Activated T-helper 2 cell treated with anti-CD3 and anti-CD28 coated beads, Interferon-gamma antibody, Interleukin-2, Interleukin-4, amounts not matched to agents 10 μg/mL and 5 μg/mL and 100 μg/mL, durations not matched to agents 14 hours and 24 hours and 36 hours (primary cell): ENCODE results near the gene SHC4. TPM values are rescaled to one million over a fixed set of nuclear protein-coding genes. Genes with fewer than 3 reads are reported as not detected.
A peak's percentile ranks its signal among the peaks of the same experiment; 100 is the strongest.

Source experiments
- DNase-seq: peaks from one replicate; pipeline ENCODE4 v3.0.0; 2021; ENCODE audit warnings: low spot score
- H3K27ac Mint-ChIP-seq: one replicate; pipeline ENCODE4 v1.8.0; 2021; ENCODE audit warnings: mixed read lengths
- H3K27me3 Mint-ChIP-seq: one replicate; pipeline ENCODE4 v1.8.0; 2021; ENCODE audit warnings: low read depth, mixed read lengths
- H3K36me3 Mint-ChIP-seq: one replicate; pipeline ENCODE4 v1.8.0; 2021; ENCODE audit warnings: low read depth, mixed read lengths
- H3K4me1 Mint-ChIP-seq: one replicate; pipeline ENCODE4 v1.8.0; 2021; ENCODE audit warnings: low read depth, mixed read lengths
- H3K4me3 Mint-ChIP-seq: one replicate; pipeline ENCODE4 v1.8.0; 2021; ENCODE audit warnings: low read depth, mild to moderate bottlenecking, moderate library complexity, mixed read lengths
- H3K9me3 Mint-ChIP-seq: one replicate; pipeline ENCODE4 v1.8.0; 2021; ENCODE audit warnings: mixed read lengths
- intact Hi-C: fragments of 100-400 bp; cut with micrococcal nuclease; formaldehyde crosslinking; loops from one replicate; pipeline ENCODE4 v1.15.1; 2023
- total RNA-seq: library from RNA; stranded (reverse); gene quantifications from 2 replicates; pipeline ENCODE4 v1.2.3, GENCODE V29; 2022

The SHC4 gene
- total RNA-seq, 1 donor from 2014 or later: 8.3 TPM

GRCh38 chr15:48889925-48890324, 73.8 kb downstream of the SHC4 start:
- no peak for DNase-seq
- Mint-ChIP-seq H3K27me3 (no peaks in the 10 kb centered on the region), H3K4me3 (no peak overlapping the region), H3K36me3 (peaks cover 5% of the 10 kb centered on the region), H3K4me1 (peaks cover 32% of the 10 kb centered on the region), H3K27ac (no peak overlapping the region), H3K9me3 (no peaks in the 10 kb centered on the region)
- intact Hi-C loops: loop anchor here (2.0 kb wide), 1 partner anchor 51 kb away; no protein-coding TSS in a partner anchor

DNA sequence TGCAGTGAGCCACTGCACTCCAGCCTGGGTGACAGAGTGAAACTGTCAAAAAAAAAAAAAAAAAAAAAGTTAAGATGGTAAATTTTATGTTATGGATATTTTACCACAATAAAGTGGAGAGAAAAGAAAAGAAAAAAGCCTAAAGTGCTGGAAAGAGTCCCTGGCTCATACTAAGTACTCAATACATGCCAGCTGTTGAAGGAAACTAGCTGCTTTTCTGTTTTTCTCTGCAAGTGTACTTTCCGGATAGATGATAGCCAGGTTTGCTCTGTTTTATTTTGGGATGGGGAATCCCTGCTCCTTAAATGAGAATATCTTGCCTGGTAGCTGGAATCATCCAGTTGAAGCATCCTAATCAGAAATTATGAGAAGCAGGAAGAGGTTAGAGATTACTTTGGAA, 74.9 kb downstream of the SHC4 start:
- Mint-ChIP-seq H3K27me3 (no peaks in the 10 kb centered on the region), H3K9me3 (no peaks in the 10 kb centered on the region), H3K4me1 (peaks cover 40% of the 10 kb centered on the region), H3K27ac (peak overlapping the region; percentile 30), H3K4me3 (no peak overlapping the region), H3K36me3 (peaks cover 5% of the 10 kb centered on the region)
- intact Hi-C loops: loop anchor here (1.0 to 2.0 kb wide), 4 partner anchors 10 to 52 kb away; no protein-coding TSS in a partner anchor
- no peak for DNase-seq

DNA sequence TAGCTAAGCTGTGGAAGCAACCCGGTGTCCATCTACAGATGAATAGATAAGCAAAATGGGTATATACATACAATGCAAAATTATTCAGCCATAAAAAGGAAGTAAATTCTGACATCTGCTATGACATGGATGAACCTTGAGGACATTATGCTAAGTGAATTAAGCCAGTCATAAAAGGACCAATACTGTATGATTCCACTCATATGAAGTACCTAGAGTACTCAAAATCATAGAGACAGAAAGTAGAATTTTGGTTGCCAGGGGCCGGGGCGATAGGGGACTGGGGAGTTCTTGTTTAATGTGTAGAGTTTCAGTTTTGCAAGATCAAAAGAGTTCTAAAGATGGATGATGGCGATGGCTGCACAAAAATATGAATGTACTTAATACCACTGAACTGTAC, 75.5 kb downstream of the SHC4 start:
- H3K27ac Mint-ChIP-seq: peak overlapping the region; percentile 79
- intact Hi-C loops: loop anchor here (1.0 to 2.0 kb wide), 4 partner anchors 9 to 53 kb away; no protein-coding TSS in a partner anchor
- H3K36me3 Mint-ChIP-seq: peaks cover 5% of the 10 kb centered on the region
- no peaks in the 10 kb centered on the region for H3K9me3 Mint-ChIP-seq
- DNase-seq: no peak
- no peak overlapping the region for H3K4me3 Mint-ChIP-seq
- H3K27me3 Mint-ChIP-seq: no peaks in the 10 kb centered on the region
- peaks cover 43% of the 10 kb centered on the region for H3K4me1 Mint-ChIP-seq

- Mint-ChIP-seq H3K27ac (no peak overlapping the region), H3K9me3 (no peaks in the 10 kb centered on the region), H3K4me3 (peak overlapping the region; percentile 5), H3K4me1 (peaks cover 50% of the 10 kb centered on the region), H3K36me3 (peaks cover 10% of the 10 kb centered on the region), H3K27me3 (no peaks in the 10 kb centered on the region)
- intact Hi-C loops: no loop called here
- DNase-seq: no peak
Observed at GRCh38 chr15:48887144-48887543, 76.6 kb downstream of the SHC4 start.

GRCh38 chr15:48883699-48884098, 80.0 kb downstream of the SHC4 start:
- Mint-ChIP-seq H3K27ac (no peak overlapping the region), H3K4me1 (peaks cover 62% of the 10 kb centered on the region), H3K27me3 (no peaks in the 10 kb centered on the region), H3K4me3 (no peak overlapping the region), H3K9me3 (no peaks in the 10 kb centered on the region), H3K36me3 (peaks cover 38% of the 10 kb centered on the region)
- no peak for DNase-seq
- intact Hi-C loops: no loop called here

DNA sequence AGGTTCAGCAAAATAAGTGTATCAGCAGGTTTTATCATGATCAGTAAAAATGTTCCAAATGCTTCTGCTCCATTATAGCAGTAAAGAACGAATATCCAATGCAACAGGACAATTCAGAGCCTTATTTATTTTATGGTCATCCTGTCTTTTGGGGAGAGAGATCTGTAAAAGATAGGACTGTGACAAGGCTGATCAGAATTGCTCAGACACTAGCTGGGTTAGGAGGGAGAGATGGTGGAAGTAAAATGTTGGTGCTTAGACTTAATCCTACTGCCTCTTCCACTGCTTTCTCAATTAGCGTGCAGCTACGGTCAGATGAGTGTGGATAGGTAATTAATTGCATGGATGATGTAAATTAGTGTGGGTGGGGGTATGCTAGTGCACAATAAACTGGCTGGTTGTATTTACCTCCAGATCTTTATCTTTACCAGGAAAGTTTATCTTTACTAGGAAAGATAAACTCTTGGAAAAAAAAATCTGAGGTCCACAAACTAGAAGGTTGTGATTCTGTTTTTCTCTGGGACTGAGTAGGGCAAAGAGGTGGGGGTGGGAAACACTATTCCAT, 83.6 kb downstream of the SHC4 start:
- Mint-ChIP-seq H3K4me1 (peaks cover 64% of the 10 kb centered on the region), H3K27ac (peak overlapping the region; percentile 46), H3K36me3 (peaks cover 42% of the 10 kb centered on the region), H3K9me3 (no peaks in the 10 kb centered on the region), H3K27me3 (no peaks in the 10 kb centered on the region), H3K4me3 (peak overlapping the region; percentile 95)
- intact Hi-C loops: no loop called here
- DNase-seq: no peak

DNA sequence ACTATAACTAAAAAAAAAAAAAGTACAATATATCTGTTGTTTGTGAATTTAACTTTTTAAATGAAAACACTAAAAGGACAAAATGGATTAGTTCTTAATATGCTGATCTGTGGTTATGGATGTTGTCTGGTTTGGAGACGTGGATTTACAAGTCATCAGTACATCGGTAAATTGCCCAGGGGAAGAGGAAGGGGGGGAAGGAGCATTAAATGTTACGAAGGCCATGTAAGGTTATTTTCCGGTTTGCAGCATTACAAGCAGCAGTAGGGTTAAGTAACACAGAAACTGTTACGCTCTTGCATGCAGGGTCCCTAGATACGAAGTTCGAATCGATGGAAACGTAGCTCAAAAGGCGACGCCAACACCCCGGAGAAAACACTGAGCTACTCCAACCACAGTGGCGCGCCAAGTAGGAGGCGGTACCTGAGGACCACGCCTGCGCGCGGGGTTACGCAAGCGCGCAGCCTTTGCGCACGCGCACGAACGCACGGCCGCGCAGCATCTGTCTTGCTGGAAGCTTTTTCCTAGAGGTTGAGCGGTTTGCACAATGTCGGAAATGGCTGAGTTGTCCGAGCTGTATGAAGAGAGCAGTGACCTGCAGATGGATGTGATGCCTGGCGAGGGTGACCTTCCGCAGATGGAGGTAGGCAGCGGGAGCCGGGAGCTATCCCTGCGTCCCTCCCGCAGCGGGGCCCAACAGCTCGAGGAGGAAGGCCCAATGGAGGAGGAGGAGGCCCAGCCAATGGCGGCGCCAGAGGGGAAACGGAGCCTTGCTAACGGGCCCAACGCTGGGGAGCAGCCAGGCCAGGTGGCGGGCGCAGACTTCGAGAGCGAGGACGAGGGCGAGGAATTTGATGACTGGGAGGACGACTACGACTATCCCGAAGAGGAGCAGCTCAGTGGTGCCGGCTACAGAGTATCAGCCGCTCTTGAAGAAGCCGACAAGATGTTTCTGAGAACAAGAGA, 85.8 kb downstream of the SHC4 start, which contains the start of gene EID1:
EID1 (plus strand) TSS at position 505 of the 966 bp plus-strand sequence; CDS start at position 548, 43 bp downstream.
- peak; percentile 95 for DNase-seq
- Mint-ChIP-seq H3K36me3 (peaks cover 42% of the 10 kb centered on the region), H3K27ac (peak within 1 kb of the TSS; percentile 95), H3K4me3 (peak within 1 kb of the TSS; percentile 95), H3K9me3 (no peaks in the 10 kb centered on the region), H3K27me3 (no peaks in the 10 kb centered on the region), H3K4me1 (peaks cover 56% of the 10 kb centered on the region)
- intact Hi-C loops: loop anchor here (1.0 to 5.0 kb wide), 10 partner anchors 16 to 1474 kb away; partner anchors contain the start of genes CEP152, COPS2 and SECISBP2L

DNA sequence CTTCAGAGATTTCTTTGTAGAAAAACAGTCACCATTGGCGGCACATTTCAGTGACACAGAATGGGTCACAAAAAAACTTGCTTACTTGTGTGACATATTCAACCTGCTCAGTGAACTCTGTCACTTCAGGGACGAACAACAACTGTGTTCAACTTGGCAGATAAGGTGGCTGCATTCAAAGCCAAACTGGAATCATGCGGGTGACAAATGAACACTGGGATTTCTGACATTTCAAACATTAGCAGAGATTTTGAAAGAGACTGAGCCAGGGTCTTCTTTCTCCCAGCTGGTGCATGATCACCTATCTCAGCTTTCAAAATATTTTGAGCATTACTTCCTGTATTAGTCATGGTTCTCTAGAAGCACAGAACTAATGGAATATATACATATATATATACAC, 87.7 kb downstream of the SHC4 start:
- Mint-ChIP-seq H3K9me3 (no peaks in the 10 kb centered on the region), H3K27ac (no peak overlapping the region), H3K36me3 (peaks cover 31% of the 10 kb centered on the region), H3K4me1 (peaks cover 41% of the 10 kb centered on the region), H3K4me3 (no peak overlapping the region), H3K27me3 (peaks cover 2% of the 10 kb centered on the region)
- intact Hi-C loops: loop anchor here (5.0 kb wide), 6 partner anchors 64 to 1476 kb away; partner anchors contain the start of genes CEP152, COPS2 and SECISBP2L
- no peak for DNase-seq

- Mint-ChIP-seq H3K36me3 (peaks cover 24% of the 10 kb centered on the region), H3K4me3 (no peak overlapping the region), H3K27me3 (peaks cover 4% of the 10 kb centered on the region), H3K9me3 (no peaks in the 10 kb centered on the region), H3K4me1 (peaks cover 35% of the 10 kb centered on the region), H3K27ac (no peak overlapping the region)
- DNase-seq: no peak
- intact Hi-C loops: loop anchor here (5.0 kb wide), 6 partner anchors 63 to 1477 kb away; partner anchors contain the start of genes CEP152, COPS2 and SECISBP2L
Observed at GRCh38 chr15:48875241-48875960, 88.3 kb downstream of the SHC4 start.

GRCh38 chr15:48872632-48873031, 91.1 kb downstream of the SHC4 start:
- peaks cover 25% of the 10 kb centered on the region for H3K4me1 Mint-ChIP-seq

DNA sequence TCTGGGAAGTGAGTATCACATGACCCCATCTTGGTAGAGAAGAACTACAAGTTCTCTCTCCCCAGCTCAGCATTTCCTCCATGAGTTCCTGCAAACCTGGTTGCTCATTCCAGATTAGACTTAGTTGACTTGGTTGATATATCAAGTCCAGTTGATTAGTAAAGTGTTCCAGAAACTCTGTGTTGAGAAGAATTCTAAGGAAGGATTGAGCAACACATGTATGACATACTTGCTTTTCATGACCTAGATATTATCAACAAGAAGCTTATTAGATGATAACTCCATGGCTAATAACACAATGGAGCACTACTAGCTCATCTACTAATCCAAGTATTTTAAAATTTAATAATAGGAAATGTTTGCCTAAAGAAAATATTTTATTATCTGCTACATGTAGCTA, 92.2 kb downstream of the SHC4 start:
- intact Hi-C loops: no loop called here
- no peak overlapping the region for H3K27ac Mint-ChIP-seq
- peaks cover 19% of the 10 kb centered on the region for H3K4me1 Mint-ChIP-seq
- no peaks in the 10 kb centered on the region for H3K36me3 Mint-ChIP-seq
- H3K4me3 Mint-ChIP-seq: no peak overlapping the region
- peaks cover 4% of the 10 kb centered on the region for H3K27me3 Mint-ChIP-seq
- no peak for DNase-seq
- H3K9me3 Mint-ChIP-seq: no peaks in the 10 kb centered on the region

More at GRCh38 chr15:48872632-48873031, 91.1 kb downstream of the SHC4 start:
- intact Hi-C loops: no loop called here
- H3K36me3 Mint-ChIP-seq: no peaks in the 10 kb centered on the region
- peaks cover 4% of the 10 kb centered on the region for H3K27me3 Mint-ChIP-seq
- H3K9me3 Mint-ChIP-seq: no peaks in the 10 kb centered on the region
- H3K27ac Mint-ChIP-seq: no peak overlapping the region
- no peak for DNase-seq
- H3K4me3 Mint-ChIP-seq: no peak overlapping the region

DNA sequence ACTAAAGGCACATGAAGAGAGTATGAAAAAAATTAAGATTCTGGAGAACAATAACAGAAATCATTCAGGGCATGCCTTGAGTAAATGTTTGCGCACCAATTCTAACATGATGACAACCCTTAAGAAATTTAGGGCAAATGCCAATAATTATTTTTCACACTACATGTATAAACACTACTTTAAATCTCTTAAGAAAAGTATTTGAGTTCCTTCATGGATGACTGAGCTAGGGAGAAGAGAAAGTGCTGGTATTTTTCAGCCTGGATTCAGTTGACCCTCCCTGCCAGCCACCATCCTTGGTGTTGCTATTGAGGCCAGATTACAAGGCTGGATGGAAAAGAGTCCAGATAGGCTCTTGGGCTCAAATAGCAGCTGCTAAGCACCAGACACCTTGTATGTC, 93.8 kb downstream of the SHC4 start:
- Mint-ChIP-seq H3K36me3 (no peaks in the 10 kb centered on the region), H3K9me3 (no peaks in the 10 kb centered on the region), H3K27ac (no peak overlapping the region), H3K27me3 (peaks cover 4% of the 10 kb centered on the region), H3K4me1 (peaks cover 6% of the 10 kb centered on the region), H3K4me3 (no peak overlapping the region)
- intact Hi-C loops: loop anchor here (10.0 kb wide), 1 partner anchor 365 kb away; no protein-coding TSS in a partner anchor
- no peak for DNase-seq
